IMR-90 (cell line): ENCODE data around the gene MAB21L4.

ENCODE experiments used
- BHLHE40 ChIP-seq: fragments of 150-350 bp; IDR thresholded peaks from 2 replicates; pipeline ENCODE4 v1.6.1; 2016; ENCODE audit warnings: mild to moderate bottlenecking, low read depth, low read length
- CTCF ChIP-seq: conservative IDR thresholded peaks from 2 replicates; pipeline ENCODE4 v1.5.1; 2012; ENCODE audit warnings: mild to moderate bottlenecking, low read depth, low read length, improper control_type of control experiment
- MAZ ChIP-seq: IDR thresholded peaks from 2 replicates; pipeline ENCODE4 v1.6.1; 2012; ENCODE audit warnings: low read depth, mild to moderate bottlenecking, low read length, improper control_type of control experiment, moderate library complexity, borderline replicate concordance
- POLR2A ChIP-seq: IDR thresholded peaks from 2 replicates; pipeline ENCODE4 v1.6.1; 2012; ENCODE audit warnings: mild to moderate bottlenecking, low read depth, low read length
- RAD21 ChIP-seq: IDR thresholded peaks from 2 replicates; pipeline ENCODE4 v1.6.1; 2012; ENCODE audit warnings: low read length, improper control_type of control experiment
- RCOR1 ChIP-seq: IDR thresholded peaks from 2 replicates; pipeline ENCODE4 v1.6.1; 2012; ENCODE audit warnings: mild to moderate bottlenecking, low read length, improper control_type of control experiment; ENCODE audit not compliant: insufficient replicate concordance
- RFX5 ChIP-seq: IDR thresholded peaks from 2 replicates; pipeline ENCODE4 v1.8.0; 2012; ENCODE audit warnings: low read depth, mild to moderate bottlenecking, low read length, moderate library complexity
- SMC3 ChIP-seq: fragments of 150-350 bp; IDR thresholded peaks from 2 replicates; pipeline ENCODE4 v1.6.1; 2016; ENCODE audit warnings: low read depth, mild to moderate bottlenecking, antibody characterized with exemption, low read length, moderate library complexity

DNA sequence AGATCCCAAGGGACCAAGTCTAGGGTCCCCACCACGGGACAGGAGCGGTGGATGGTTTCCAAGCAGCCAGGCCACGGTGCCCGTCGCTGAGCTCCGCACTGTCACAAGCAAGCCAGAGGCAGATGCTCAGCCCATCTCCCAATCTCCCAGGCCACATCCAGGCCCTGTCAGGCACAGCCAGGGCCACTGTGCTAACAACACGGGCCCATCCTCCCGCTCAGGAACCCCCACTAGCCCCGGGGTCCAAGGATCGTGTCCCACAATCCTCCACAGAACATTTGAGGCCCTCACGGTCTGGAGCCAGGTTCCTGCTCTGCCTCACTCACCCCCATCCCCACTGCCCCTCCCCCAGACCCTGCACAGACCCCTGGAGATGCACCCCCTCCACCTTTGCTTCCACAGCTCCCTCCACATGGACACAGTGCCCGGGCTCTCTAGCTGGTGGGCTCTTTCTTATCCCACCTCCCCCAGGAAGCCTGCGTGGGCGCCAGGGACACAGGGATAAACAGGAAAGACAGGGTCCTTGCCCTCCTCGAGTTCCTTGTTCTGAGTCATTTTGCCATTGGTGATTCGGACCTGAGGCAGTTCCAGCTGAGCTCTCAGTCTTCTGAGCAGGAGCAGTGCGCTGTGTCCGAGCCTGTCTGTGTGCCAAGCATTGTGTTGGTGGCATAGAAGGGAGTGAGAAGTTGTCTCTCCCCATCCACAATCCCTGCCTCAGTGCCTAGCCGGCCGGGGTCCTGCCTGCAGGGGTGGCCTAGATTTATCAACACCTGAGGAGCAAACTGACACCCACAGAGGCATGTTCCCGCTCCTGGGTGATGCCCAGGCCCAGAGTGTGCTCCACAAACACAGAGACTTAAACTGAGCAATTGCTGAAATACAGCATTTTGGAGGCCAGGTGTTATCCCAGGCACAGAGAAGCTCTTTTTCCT, 17.2 kb upstream of the MAB21L4 start:
- TF ChIP-seq CTCF (no peak), RFX5 (no peak), POLR2A (no peak), BHLHE40 (no peak), RCOR1 (no peak), SMC3 (no peak), RAD21 (no peak), MAZ (no peak)
